ENCODE data around the gene MTRFR. TPM values are rescaled to one million over a fixed set of nuclear protein-coding genes. Genes with fewer than 3 reads are reported as not detected.
A peak's percentile ranks its signal among the peaks of the same experiment; 100 is the strongest.

Gene MTRFR
- total and polyA plus RNA-seq, 4 donors: 4.3 to 12.1 (median 10.0) TPM

DNA sequence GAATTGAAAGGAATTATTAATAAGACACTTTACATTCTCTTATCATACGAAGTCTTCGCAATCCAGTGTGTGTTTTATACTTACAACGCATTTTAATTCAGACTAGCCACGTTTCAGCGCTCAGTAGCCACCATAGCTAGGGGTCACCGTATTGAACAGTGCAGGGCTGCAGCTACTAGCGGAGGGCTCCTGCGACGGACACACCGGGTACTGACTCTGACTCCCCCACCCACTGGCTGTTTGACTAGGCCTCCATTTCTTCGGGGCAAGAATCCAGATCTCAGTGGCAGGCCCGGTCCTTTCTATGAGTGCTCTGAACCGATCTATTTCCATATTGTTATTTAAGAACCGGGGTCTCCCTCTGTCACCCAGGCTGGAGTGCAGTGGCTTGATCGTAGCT is 39.9 kb downstream of the MTRFR start:
- intact Hi-C loops (cut with DNase I): no loop called here
- no peak for ATAC-seq (ENCODE audit: low FRiP score)
- 87 to 88% methylated on average over 15 of the region's 15 CpGs for WGBS, 2 donors
- no peaks in the 10 kb centered on the region for H3K9me3 ChIP-seq (ENCODE audit: control insufficient read depth, low read length)
- no peak overlapping the region for H3K27ac ChIP-seq (ENCODE audit: low read depth in 1 of 2, low read length in 2 of 2)
- H3K4me3 ChIP-seq (ENCODE audit: low read length in 2 of 2): no peak overlapping the region
- no peaks in the 10 kb centered on the region for H3K36me3 ChIP-seq (ENCODE audit: control insufficient read depth in 1 of 2, insufficient read depth in 2 of 2, low read length in 1 of 2)
- H3K27me3 ChIP-seq (ENCODE audit: control insufficient read depth in 1 of 2, insufficient read depth in 2 of 2, low read length in 1 of 2): no peaks in the 10 kb centered on the region
- peak in 1 of 2 donors; percentile 57 for DNase-seq
- no peaks in the 10 kb centered on the region for H3K4me1 ChIP-seq (ENCODE audit: control insufficient read depth in 1 of 2, insufficient read depth in 2 of 2, low read length in 2 of 2)

DNA sequence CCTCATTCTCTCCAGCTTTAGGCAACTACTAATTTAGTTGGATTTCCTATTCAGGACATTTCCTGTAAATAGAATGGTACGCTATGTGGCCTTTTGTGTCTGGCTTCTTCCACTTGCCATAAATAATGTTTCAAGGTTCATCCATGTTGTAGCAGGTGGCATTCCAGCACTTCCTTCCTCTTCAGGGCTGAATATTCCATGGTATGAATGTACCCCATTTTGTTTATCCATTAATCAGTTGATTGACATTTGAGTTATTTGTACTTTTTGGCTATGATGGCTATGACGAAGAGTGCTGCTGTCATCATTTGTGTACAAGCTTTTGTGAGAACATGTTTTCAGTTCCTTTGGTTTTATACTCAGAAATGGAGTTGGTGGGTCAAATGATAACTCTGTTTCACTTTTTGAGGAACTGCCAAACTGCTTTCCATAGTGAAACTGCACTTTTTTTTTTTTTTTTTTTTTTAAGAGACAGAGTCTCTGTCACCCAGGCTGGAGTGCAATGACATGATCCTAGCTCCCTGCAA is 44.9 kb downstream of the MTRFR start:
- Histone ChIP-seq H3K27ac (ENCODE audit: low read depth in 1 of 2, low read length in 2 of 2) (no peak overlapping the region), H3K27me3 (ENCODE audit: control insufficient read depth in 1 of 2, insufficient read depth in 2 of 2, low read length in 1 of 2) (no peaks in the 10 kb centered on the region), H3K9me3 (ENCODE audit: control insufficient read depth, low read length) (no peaks in the 10 kb centered on the region), H3K4me3 (ENCODE audit: low read length in 2 of 2) (no peak overlapping the region), H3K4me1 (ENCODE audit: control insufficient read depth in 1 of 2, insufficient read depth in 2 of 2, low read length in 2 of 2) (no peaks in the 10 kb centered on the region), H3K36me3 (ENCODE audit: control insufficient read depth in 1 of 2, insufficient read depth in 2 of 2, low read length in 1 of 2) (no peaks in the 10 kb centered on the region)
- ATAC-seq (ENCODE audit: low FRiP score) (no peak), DNase-seq (no peak)
- 88 to 89% methylated on average over 2 of the region's 2 CpGs for WGBS, 2 donors
- intact Hi-C loops (cut with DNase I): no loop called here

DNA sequence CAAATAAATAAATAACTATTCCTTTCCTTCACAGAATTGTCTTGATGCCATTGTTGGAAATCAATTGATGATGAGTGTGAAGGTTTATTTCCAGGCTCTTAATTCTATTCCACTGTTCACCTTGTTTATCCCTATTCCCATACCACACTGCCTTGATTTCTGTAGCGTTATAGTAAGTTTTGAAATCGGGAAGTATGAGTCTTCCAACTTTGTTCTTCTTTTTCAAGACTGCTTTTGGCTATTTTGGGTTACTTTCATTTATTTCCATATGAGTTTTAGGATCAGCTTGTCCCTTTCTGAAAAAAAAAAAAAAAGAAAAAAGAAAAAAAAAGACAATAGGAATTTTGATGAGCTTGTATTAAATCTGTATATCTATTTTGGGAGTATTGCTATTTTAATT is 47.7 kb downstream of the MTRFR start:
- intact Hi-C loops (cut with DNase I): no loop called here
- ATAC-seq (ENCODE audit: low FRiP score): no peak
- WGBS, 2 donors: 86 to 95% methylated on average over 2 of the region's 2 CpGs

DNA sequence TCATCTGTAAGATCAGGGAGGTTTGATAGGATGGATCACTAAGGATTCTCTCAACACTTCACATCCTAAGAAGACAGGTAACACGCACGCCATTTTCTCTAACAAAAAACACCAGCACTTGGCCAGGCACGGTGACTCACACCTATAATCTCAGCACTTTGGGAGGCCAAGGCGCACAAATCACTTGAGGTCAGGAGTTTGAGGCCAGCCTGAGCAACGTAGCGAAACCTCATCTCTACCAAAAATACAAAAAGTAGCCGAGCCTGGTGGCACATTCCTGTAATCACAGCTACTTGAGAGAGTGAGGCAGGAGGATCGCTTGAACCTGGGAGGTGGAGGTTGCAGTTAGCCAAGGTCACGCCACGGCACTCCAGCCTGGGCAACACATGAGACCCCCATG is 48.9 kb downstream of the MTRFR start:
- no peak overlapping the region for H3K27ac ChIP-seq (ENCODE audit: low read depth in 1 of 2, low read length in 2 of 2)
- no peak overlapping the region for H3K4me3 ChIP-seq (ENCODE audit: low read length in 2 of 2)
- H3K27me3 ChIP-seq (ENCODE audit: control insufficient read depth in 1 of 2, insufficient read depth in 2 of 2, low read length in 1 of 2): no peaks in the 10 kb centered on the region
- DNase-seq: no peak
- H3K36me3 ChIP-seq (ENCODE audit: control insufficient read depth in 1 of 2, insufficient read depth in 2 of 2, low read length in 1 of 2): no peaks in the 10 kb centered on the region
- no peaks in the 10 kb centered on the region for H3K4me1 ChIP-seq (ENCODE audit: control insufficient read depth in 1 of 2, insufficient read depth in 2 of 2, low read length in 2 of 2)
- 86 to 91% methylated on average over 10 of the region's 10 CpGs for WGBS, 2 donors
- no peaks in the 10 kb centered on the region for H3K9me3 ChIP-seq (ENCODE audit: control insufficient read depth, low read length)
- ATAC-seq (ENCODE audit: low FRiP score): no peak
- intact Hi-C loops (cut with DNase I): no loop called here

More for the DNA sequence above, 47.7 kb downstream of the MTRFR start:
- H3K36me3 ChIP-seq (ENCODE audit: control insufficient read depth in 1 of 2, insufficient read depth in 2 of 2, low read length in 1 of 2): no peaks in the 10 kb centered on the region
- no peaks in the 10 kb centered on the region for H3K4me1 ChIP-seq (ENCODE audit: control insufficient read depth in 1 of 2, insufficient read depth in 2 of 2, low read length in 2 of 2)
- H3K27ac ChIP-seq (ENCODE audit: low read depth in 1 of 2, low read length in 2 of 2): no peak overlapping the region
- no peak overlapping the region for H3K4me3 ChIP-seq (ENCODE audit: low read length in 2 of 2)
- H3K27me3 ChIP-seq (ENCODE audit: control insufficient read depth in 1 of 2, insufficient read depth in 2 of 2, low read length in 1 of 2): no peaks in the 10 kb centered on the region
- no peak for DNase-seq
- H3K9me3 ChIP-seq (ENCODE audit: control insufficient read depth, low read length): no peaks in the 10 kb centered on the region

DNA sequence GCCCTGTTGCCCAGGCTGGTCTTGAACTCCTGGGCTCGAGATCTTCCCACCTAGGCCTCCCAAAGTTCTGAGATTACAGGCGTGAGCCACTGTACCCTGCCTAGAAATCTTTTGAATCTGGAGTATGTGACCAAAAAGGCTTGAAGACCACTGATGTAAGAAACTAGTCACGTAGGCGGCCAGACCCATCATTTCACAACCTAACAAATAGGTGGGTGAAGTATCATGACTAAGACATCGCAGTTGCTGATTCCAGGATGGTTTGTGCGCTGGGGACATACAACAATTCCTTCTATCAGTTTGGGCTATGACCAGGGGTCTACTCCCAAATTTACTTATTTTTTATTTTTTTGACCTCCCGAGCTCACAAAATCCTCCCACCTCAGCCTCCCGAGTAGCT is 50.2 kb downstream of the MTRFR start:
- intact Hi-C loops (cut with DNase I): no loop called here
- H3K9me3 ChIP-seq (ENCODE audit: control insufficient read depth, low read length): no peaks in the 10 kb centered on the region
- H3K36me3 ChIP-seq (ENCODE audit: control insufficient read depth in 1 of 2, insufficient read depth in 2 of 2, low read length in 1 of 2): no peaks in the 10 kb centered on the region
- no peaks in the 10 kb centered on the region for H3K27me3 ChIP-seq (ENCODE audit: control insufficient read depth in 1 of 2, insufficient read depth in 2 of 2, low read length in 1 of 2)
- ATAC-seq (ENCODE audit: low FRiP score) (no peak), DNase-seq (no peak)
- WGBS, 2 donors: 92 to 95% methylated on average over 8 of the region's 8 CpGs
- H3K27ac ChIP-seq (ENCODE audit: low read depth in 1 of 2, low read length in 2 of 2): no peak overlapping the region
- H3K4me1 ChIP-seq (ENCODE audit: control insufficient read depth in 1 of 2, insufficient read depth in 2 of 2, low read length in 2 of 2): no peaks in the 10 kb centered on the region
- no peak overlapping the region for H3K4me3 ChIP-seq (ENCODE audit: low read length in 2 of 2)

DNA sequence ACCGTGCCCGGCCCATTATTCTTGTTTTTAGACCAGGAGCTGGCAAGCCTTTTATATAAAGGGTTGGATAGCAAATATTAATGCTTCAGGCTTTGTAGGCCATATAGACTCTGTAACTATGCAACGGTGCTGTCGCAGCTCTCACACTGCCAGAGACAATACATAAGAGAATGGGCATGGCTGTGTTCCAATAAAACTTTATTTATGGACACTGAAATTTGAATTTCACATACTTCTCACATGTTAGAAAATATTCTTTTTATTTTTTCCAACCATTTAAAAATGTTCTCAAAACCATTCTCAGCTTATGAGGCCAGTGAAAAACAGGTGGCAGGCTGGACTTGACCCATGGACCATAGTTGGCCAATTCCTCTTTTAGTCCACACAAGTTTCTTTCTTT is 51.4 kb downstream of the MTRFR start:
- H3K9me3 ChIP-seq (ENCODE audit: control insufficient read depth, low read length): no peaks in the 10 kb centered on the region
- DNase-seq: no peak
- no peaks in the 10 kb centered on the region for H3K4me1 ChIP-seq (ENCODE audit: control insufficient read depth in 1 of 2, insufficient read depth in 2 of 2, low read length in 2 of 2)
- 84 to 88% methylated on average over 4 of the region's 4 CpGs for WGBS, 2 donors
- H3K36me3 ChIP-seq (ENCODE audit: control insufficient read depth in 1 of 2, insufficient read depth in 2 of 2, low read length in 1 of 2): no peaks in the 10 kb centered on the region
- intact Hi-C loops (cut with DNase I): no loop called here
- no peak overlapping the region for H3K4me3 ChIP-seq (ENCODE audit: low read length in 2 of 2)
- no peak for ATAC-seq (ENCODE audit: low FRiP score)
- no peak overlapping the region for H3K27ac ChIP-seq (ENCODE audit: low read depth in 1 of 2, low read length in 2 of 2)
- H3K27me3 ChIP-seq (ENCODE audit: control insufficient read depth in 1 of 2, insufficient read depth in 2 of 2, low read length in 1 of 2): no peaks in the 10 kb centered on the region

DNA sequence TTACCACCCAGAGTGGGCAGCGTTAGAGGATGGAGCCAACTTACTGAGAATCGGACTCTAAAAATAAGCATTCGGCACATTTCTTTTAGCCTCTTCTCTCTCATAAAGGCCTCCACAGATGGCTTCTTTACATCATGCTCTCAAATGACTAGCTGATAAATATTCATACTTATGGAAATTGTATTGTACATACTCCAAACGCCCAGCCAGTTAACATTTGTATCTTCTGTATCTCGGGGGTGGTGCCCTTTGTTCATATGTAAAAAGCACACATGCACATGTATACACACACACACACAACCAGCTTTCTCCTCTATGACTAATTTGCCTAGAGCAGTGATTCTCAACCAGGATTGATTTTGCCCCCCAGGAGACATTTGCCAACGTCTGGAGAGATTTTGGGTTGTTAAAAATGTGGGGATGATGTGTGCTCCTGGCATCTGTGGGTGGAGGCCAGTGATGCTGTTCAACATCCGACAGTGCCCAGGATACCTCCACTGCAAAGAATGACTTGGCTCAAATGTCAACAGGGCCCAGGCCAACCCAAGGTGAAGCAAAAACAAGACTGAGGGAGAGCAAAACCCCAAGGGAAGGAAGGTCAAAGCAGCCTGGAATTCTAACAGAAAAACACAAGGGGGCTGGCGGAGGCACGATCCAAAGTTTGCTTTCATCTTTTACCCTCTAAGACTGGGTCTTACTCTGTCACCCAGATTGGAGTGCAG is 53.6 kb downstream of the MTRFR start:
- no peak overlapping the region for H3K27ac ChIP-seq (ENCODE audit: low read depth in 1 of 2, low read length in 2 of 2)
- intact Hi-C loops (cut with DNase I): no loop called here
- H3K4me3 ChIP-seq (ENCODE audit: low read length in 2 of 2): no peak overlapping the region
- 57 to 61% methylated on average over 9 of the region's 9 CpGs for WGBS, 2 donors
- no peaks in the 10 kb centered on the region for H3K4me1 ChIP-seq (ENCODE audit: control insufficient read depth in 1 of 2, insufficient read depth in 2 of 2, low read length in 2 of 2)
- ATAC-seq (ENCODE audit: low FRiP score): no peak
- H3K9me3 ChIP-seq (ENCODE audit: control insufficient read depth, low read length): no peaks in the 10 kb centered on the region
- DNase-seq: peak in 1 of 2 donors; percentile 32
- no peaks in the 10 kb centered on the region for H3K27me3 ChIP-seq (ENCODE audit: control insufficient read depth in 1 of 2, insufficient read depth in 2 of 2, low read length in 1 of 2)
- H3K36me3 ChIP-seq (ENCODE audit: control insufficient read depth in 1 of 2, insufficient read depth in 2 of 2, low read length in 1 of 2): peaks cover 3% of the 10 kb centered on the region in 2 donors

DNA sequence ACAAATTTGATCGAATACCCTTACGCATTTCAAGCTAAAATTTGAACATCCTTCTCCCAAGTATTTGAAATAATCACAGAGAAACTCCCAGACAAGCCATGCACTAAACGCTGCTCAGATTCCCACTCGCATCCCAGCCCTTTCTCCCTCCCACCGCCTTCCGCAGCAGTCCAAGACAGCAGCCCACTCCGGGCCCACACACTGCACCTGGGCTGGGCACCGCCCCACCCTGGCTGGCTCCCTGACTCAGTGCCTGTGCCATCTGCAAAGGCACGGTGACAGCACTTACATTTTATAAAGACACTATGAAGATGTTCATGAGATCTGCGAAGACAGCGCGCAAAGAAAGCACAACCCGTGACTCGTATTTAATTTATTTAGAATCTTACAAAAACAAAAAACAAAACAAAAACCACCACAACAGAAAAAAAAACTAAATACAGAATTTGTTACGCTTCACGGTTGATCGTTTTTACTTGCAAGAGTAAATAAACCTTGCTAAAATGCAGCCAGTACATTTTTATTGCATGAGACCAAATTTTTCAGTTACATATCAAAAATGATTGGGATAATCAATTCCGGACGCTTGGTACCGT is 55.6 kb downstream of the MTRFR start:
- peak in 1 of 2 donors; percentile 67 for DNase-seq
- H3K27ac ChIP-seq (ENCODE audit: low read depth in 1 of 2, low read length in 2 of 2): no peak overlapping the region
- peaks cover 3 to 9% of the 10 kb centered on the region in 2 donors for H3K36me3 ChIP-seq (ENCODE audit: control insufficient read depth in 1 of 2, insufficient read depth in 2 of 2, low read length in 1 of 2)
- intact Hi-C loops (cut with DNase I): no loop called here
- no peaks in the 10 kb centered on the region for H3K9me3 ChIP-seq (ENCODE audit: control insufficient read depth, low read length)
- ATAC-seq (ENCODE audit: low FRiP score): no peak
- H3K27me3 ChIP-seq (ENCODE audit: control insufficient read depth in 1 of 2, insufficient read depth in 2 of 2, low read length in 1 of 2): no peaks in the 10 kb centered on the region
- WGBS, 2 donors: 94 to 95% methylated on average over 20 of the region's 20 CpGs
- no peak overlapping the region for H3K4me3 ChIP-seq (ENCODE audit: low read length in 2 of 2)
- H3K4me1 ChIP-seq (ENCODE audit: control insufficient read depth in 1 of 2, insufficient read depth in 2 of 2, low read length in 2 of 2): no peaks in the 10 kb centered on the region

DNA sequence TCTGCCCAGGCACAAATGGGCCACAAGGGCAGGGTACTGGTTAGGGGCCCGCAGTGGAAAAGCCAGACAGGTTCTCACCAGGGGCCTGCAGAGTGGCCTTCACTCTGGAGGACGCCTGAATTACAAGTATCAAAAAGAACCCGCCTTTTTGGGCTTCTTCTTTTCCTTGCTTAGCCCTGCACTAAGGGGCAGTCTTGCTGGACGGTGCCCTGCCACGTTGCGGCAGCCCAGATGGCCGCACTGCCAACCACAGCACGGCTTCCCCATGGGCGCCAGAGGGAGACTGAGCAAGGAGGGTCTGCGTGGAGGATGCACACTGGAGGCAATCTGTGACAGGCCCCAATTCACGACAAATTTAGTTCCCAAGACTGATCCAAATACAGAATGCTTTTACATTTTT is 56.7 kb downstream of the MTRFR start:
- H3K27me3 ChIP-seq (ENCODE audit: control insufficient read depth in 1 of 2, insufficient read depth in 2 of 2, low read length in 1 of 2): no peaks in the 10 kb centered on the region
- peaks cover 3 to 10% of the 10 kb centered on the region in 2 donors for H3K36me3 ChIP-seq (ENCODE audit: control insufficient read depth in 1 of 2, insufficient read depth in 2 of 2, low read length in 1 of 2)
- WGBS, 2 donors: 89 to 91% methylated on average over 11 of the region's 11 CpGs
- ATAC-seq (ENCODE audit: low FRiP score) (no peak), DNase-seq (peak in 1 of 2 donors; percentile 63)
- H3K9me3 ChIP-seq (ENCODE audit: control insufficient read depth, low read length): no peaks in the 10 kb centered on the region
- H3K4me3 ChIP-seq (ENCODE audit: low read length in 2 of 2): no peak overlapping the region
- intact Hi-C loops (cut with DNase I): loop anchor here in 1 of 2 donors (10.0 kb wide), 1 partner anchor 65 kb away; no protein-coding TSS in a partner anchor
- no peaks in the 10 kb centered on the region for H3K4me1 ChIP-seq (ENCODE audit: control insufficient read depth in 1 of 2, insufficient read depth in 2 of 2, low read length in 2 of 2)
- H3K27ac ChIP-seq (ENCODE audit: low read depth in 1 of 2, low read length in 2 of 2): no peak overlapping the region
